Activated B cell treated with CpG ODN at 0.5 μM for 24 hours (primary cell): ENCODE results near the gene HOXB7. TPM values are rescaled to one million over a fixed set of nuclear protein-coding genes. Genes with fewer than 3 reads are reported as not detected.
A peak's percentile ranks its signal among the peaks of the same experiment; 100 is the strongest.

Experiments used
- ATAC-seq: fragments of 200-7000 bp; cut with Tn5 transposase; one replicate; pipeline ENCODE4 v1.10.0; 2021; ENCODE audit warnings: low read depth, mild to moderate bottlenecking, moderate library complexity
- CTCF ChIA-PET: fragments of 350-600 bp; sonication (Branson Sonifier 250); formaldehyde crosslinking; loops from one replicate; lab custom pipeline; 2021; ENCODE audit warnings: antibody characterized with exemption; lab: Charles Lee
- POLR2A ChIA-PET: fragments of 350-600 bp; sonication (Branson Sonifier 250); formaldehyde crosslinking; loops from one replicate; lab custom pipeline; 2021; ENCODE audit warnings: antibody characterized with exemption; lab: Charles Lee
- DNase-seq: peaks from one replicate; pipeline ENCODE4 v3.0.0; 2022
- H3K27ac Mint-ChIP-seq: one replicate; pipeline ENCODE4 v1.8.0; 2020; ENCODE audit warnings: mixed read lengths
- H3K27me3 Mint-ChIP-seq: one replicate; pipeline ENCODE4 v1.8.0; 2021; ENCODE audit warnings: mixed read lengths
- H3K36me3 Mint-ChIP-seq: one replicate; pipeline ENCODE4 v1.8.0; 2021; ENCODE audit warnings: low read depth, mixed read lengths
- H3K4me1 Mint-ChIP-seq: one replicate; pipeline ENCODE4 v1.8.0; 2021; ENCODE audit warnings: mixed read lengths
- H3K4me3 Mint-ChIP-seq: one replicate; pipeline ENCODE4 v1.8.0; 2020; ENCODE audit warnings: mild to moderate bottlenecking, mixed read lengths
- H3K9me3 Mint-ChIP-seq: one replicate; pipeline ENCODE4 v1.8.0; 2020; ENCODE audit warnings: mixed read lengths
- CTCF ChIP-seq: fragments of 200-600 bp; IDR thresholded peaks from one replicate; pipeline ENCODE4 v1.8.0; 2022; ENCODE audit warnings: antibody characterized with exemption, mild to moderate bottlenecking
- intact Hi-C: fragments of 100-400 bp; cut with micrococcal nuclease; formaldehyde crosslinking; loops from one replicate; pipeline ENCODE4 v1.15.1; 2024
- total RNA-seq: library from RNA; stranded (reverse); gene quantifications from 2 replicates; pipeline ENCODE4 v1.2.3, GENCODE V29; 2022

HOXB7 gene
- total RNA-seq, 1 donor from 2014 or later, result 0.60 TPM

- intact Hi-C loops, result no loop called here
- ChIA-PET CTCF (interaction anchor here (0.7 to 2.5 kb wide), 7 partner anchors 11 to 275 kb away, joined by 3 to 11 read pairs (median 4); partner anchors contain the start of gene HOXB5), POLR2A (interaction anchor here (0.6 to 0.7 kb wide), 2 partner anchors 8 to 365 kb away, joined by 3 read pairs; no protein-coding TSS in a partner anchor)
- no peaks in the 10 kb centered on the region for H3K9me3 Mint-ChIP-seq
- peak overlapping the region; percentile 76 for H3K4me3 Mint-ChIP-seq
- H3K27ac Mint-ChIP-seq, result no peak overlapping the region
- TF ChIP-seq CTCF, result no peak
- peaks cover 2% of the 10 kb centered on the region for H3K36me3 Mint-ChIP-seq
- DNase-seq, result no peak
- no peak for ATAC-seq
- H3K27me3 Mint-ChIP-seq, result peaks cover 79% of the 10 kb centered on the region
- peaks cover 51% of the 10 kb centered on the region for H3K4me1 Mint-ChIP-seq
These were observed 28.1 kb downstream of the HOXB7 start for GRCh38 chr17:48582750-48583069.

DNA sequence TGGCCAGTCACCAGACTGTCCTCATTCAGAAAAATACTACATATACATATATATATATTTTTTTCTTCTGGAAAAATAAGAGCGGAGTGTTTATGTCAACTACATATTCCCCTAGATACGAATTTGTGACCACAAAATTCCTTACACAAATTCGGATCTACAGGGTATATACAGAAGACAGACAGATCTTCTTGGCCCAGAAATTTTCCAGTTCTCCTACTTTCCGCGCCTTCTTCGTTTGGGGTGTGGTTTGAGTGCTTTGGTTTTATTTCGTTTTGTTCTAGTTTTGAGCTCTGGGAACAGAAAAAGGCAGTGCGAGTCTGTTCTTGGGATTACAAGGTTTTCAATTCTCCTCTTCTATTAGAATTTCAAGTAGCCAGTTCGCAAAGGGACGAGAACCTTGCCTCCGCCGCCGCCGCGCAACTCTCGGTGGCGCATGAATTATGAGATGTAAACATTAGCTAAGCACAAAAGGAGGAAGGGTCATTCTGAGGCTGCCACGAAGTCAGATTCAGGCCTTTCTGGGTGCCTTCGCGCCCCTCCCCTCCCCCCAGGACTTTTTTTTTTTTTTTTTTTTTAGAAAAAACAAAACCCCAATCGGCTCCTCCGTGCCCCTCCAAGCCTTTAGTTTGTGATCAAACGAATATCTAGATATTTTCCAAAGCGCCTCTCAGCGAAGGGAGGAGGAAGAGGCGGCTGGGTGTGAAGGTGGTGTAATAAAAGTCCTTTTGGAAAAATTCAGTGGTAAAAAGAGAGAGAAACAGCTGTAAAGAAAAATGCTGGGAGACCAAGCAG, 30.9 kb downstream of the HOXB7 start:
- TF ChIP-seq CTCF, result no peak
- intact Hi-C loops, result no loop called here
- POLR2A ChIA-PET, result interaction anchor here (0.7 kb wide), 1 partner anchor 782 kb away, joined by 4 read pairs; no protein-coding TSS in a partner anchor
- peaks cover 51% of the 10 kb centered on the region for H3K4me1 Mint-ChIP-seq
- no peaks in the 10 kb centered on the region for H3K9me3 Mint-ChIP-seq
- no peak overlapping the region for H3K27ac Mint-ChIP-seq
- peak overlapping the region; percentile 90 for H3K4me3 Mint-ChIP-seq
- ATAC-seq, result no peak
- peaks cover 2% of the 10 kb centered on the region for H3K36me3 Mint-ChIP-seq
- CTCF ChIA-PET, result no interaction called here
- no peak for DNase-seq
- peaks cover 52% of the 10 kb centered on the region for H3K27me3 Mint-ChIP-seq

- POLR2A ChIA-PET, result interaction anchor here (1.2 kb wide), 1 partner anchor 38 kb away, joined by 3 read pairs; no protein-coding TSS in a partner anchor
- ATAC-seq, result no peak
- H3K4me1 Mint-ChIP-seq, result peaks cover 49% of the 10 kb centered on the region
- CTCF ChIA-PET, result no interaction called here
- H3K4me3 Mint-ChIP-seq, result peak overlapping the region; percentile 90
- no peak for DNase-seq
- H3K27me3 Mint-ChIP-seq, result peaks cover 50% of the 10 kb centered on the region
- H3K36me3 Mint-ChIP-seq, result peaks cover 2% of the 10 kb centered on the region
- intact Hi-C loops, result no loop called here
- no peak overlapping the region for H3K27ac Mint-ChIP-seq
- no peaks in the 10 kb centered on the region for H3K9me3 Mint-ChIP-seq
- TF ChIP-seq CTCF, result no peak
These were observed 31.4 kb downstream of the HOXB7 start for GRCh38 chr17:48579471-48579759.

GRCh38 chr17:48578616-48579470, 32.0 kb downstream of the HOXB7 start:
- H3K27ac Mint-ChIP-seq, result peak overlapping the region; percentile 57
- peaks cover 47% of the 10 kb centered on the region for H3K27me3 Mint-ChIP-seq
- ATAC-seq (peak; percentile 45), DNase-seq (peak; percentile 55)
- intact Hi-C loops, result loop anchor here (1.0 kb wide), 2 partner anchors 18 to 32 kb away; partner anchors contain the start of gene HOXB7
- no peak for TF ChIP-seq CTCF
- ChIA-PET CTCF (no interaction called here), POLR2A (interaction anchor here (0.5 to 1.2 kb wide), 3 partner anchors 13 to 466 kb away, joined by 3 to 5 read pairs (median 3); no protein-coding TSS in a partner anchor)
- peaks cover 2% of the 10 kb centered on the region for H3K36me3 Mint-ChIP-seq
- no peaks in the 10 kb centered on the region for H3K9me3 Mint-ChIP-seq
- peaks cover 49% of the 10 kb centered on the region for H3K4me1 Mint-ChIP-seq
- H3K4me3 Mint-ChIP-seq, result peak overlapping the region; percentile 90
